ENCODE data around the gene CEPT1.

- no peak for TF ChIP-seq SIN3A (IDR thresholded peaks at IDR 0.05; ENCODE audit: borderline replicate concordance in 2 of 2, control insufficient read depth in 1 of 2, low read depth in 2 of 2, low read length in 2 of 2)
- TF ChIP-seq HNRNPK (IDR thresholded peaks at IDR 0.05; ENCODE audit: low read depth, low read length, poor library complexity, severe bottlenecking) = no peak
- no peak for TF ChIP-seq POLR2A (conservative IDR thresholded peaks at IDR 0.05)
- no peak for TF ChIP-seq KLF13 (tag; IDR thresholded peaks at IDR 0.05; ENCODE audit: borderline replicate concordance, low read depth)
- no peak for TF ChIP-seq EZH2 (IDR thresholded peaks at IDR 0.05; ENCODE audit: borderline replicate concordance, low read depth, low read length)
- TF ChIP-seq MAFK (IDR thresholded peaks at IDR 0.05; ENCODE audit: low read length) = no peak
- no peak for TF ChIP-seq CTCF (IDR thresholded peaks at IDR 0.05 in 2 of 3, conservative IDR thresholded peaks at IDR 0.05 in 1 of 3; ENCODE audit: insufficient read depth in 2 of 3, low read depth in 1 of 3, low read length in 3 of 3)
- no peak for TF ChIP-seq USF2 (CRISPR knock-in tag; IDR thresholded peaks at IDR 0.05)
Measured at GRCh38 chr1:111129376-111129775, 10.6 kb upstream of the CEPT1 start.

Measured in K562 (cell line).